KG1 (cell line): ENCODE data around the gene TRAPPC5.

ENCODE experiments used
- DNase-seq: peaks from one replicate; lab custom pipeline; 2025; lab: John Stamatoyannopoulos, UW

TRAPPC5 gene

DNA sequence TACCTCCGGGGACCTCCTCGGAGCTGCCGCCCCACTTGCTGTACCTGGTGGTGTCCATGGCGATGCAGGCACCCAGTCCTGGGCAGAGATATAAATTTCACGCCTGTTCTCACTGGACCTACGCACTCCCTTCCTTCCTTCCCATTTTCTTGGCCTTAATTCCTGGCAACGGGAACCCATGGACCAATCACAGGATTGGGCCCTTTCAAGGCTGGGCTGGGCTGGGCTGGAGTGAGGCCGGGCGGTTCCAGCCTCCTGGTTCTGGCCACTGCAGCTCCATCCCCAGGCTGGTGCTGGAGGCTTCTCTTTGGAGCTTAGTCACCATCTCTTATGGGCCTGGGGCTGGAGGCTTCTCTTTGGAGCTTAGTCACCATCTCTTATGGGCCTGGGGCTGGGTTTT, 51.4 kb downstream of the TRAPPC5 start, which contains the start of gene CLEC4G:
Gene CLEC4G, minus strand, starts transcription at position 66 of the 400 bp plus-strand sequence. Its CDS starts 8 bp downstream, at position 58.
- DNase-seq: no peak

DNA sequence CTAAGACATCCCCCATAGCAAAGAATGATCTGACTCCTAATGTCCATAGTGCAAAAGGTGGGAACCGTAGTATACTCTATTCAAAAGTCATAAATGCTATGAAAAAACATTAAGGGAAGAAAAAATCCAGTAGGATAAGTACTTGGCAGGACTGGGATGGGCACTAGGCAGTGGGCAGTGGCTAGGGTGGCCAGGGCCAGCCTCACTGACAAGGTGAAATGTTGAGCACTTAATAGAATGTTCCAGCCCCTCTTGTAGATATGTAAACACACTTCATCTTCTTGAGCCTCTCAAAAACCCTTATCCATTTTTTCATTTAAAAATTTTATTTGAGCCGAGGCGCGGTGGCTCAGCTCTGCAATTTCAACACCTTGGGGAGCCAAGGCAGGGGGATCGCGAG, 52.7 kb downstream of the TRAPPC5 start:
- DNase-seq: no peak

DNA sequence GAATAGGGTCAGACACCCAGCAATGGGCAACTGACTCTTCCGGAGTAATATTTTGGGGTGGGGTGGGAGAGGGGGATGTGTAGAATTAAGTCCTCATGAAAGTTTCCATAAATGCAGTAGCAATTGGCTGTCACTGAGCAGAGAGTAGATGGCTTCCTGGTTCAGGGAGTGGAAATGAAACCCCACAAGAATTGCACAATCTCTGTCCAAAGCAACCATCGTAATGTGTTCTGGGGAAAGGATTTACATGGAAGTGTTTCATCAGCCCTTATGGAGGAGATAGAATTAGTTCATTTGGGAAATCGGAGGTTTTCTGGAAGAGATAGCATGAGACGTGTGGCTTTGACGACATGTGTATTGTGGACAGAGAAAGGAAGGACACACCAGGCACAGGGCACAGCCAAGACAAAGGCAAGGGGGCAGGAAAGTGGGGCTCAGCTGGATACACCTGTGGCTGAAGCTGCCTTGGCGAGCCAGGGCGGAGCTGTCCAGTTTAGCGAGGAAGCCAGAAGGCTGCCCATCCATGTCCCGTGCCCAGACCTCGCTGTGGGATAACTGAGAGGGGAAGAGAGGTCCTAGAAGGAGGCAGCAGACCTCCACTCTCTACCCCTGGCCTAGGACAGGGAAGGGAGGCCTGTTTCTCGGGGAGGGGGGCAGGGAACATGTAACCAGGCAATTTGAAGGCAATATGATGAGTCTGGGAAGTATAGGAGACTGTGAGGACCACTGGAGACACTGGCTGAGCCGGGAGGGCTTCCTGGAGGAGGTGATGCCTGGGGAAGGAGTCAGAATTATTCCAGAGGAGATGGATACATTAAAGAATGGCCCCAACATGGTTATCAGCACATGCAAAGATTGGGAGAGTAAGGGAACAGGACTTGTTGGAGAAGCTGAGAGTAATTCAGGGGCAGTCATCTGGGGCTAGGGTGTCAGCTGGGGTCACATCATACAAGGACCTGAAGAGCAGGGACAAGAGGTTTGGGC, 53.9 kb downstream of the TRAPPC5 start:
- no peak for DNase-seq

DNA sequence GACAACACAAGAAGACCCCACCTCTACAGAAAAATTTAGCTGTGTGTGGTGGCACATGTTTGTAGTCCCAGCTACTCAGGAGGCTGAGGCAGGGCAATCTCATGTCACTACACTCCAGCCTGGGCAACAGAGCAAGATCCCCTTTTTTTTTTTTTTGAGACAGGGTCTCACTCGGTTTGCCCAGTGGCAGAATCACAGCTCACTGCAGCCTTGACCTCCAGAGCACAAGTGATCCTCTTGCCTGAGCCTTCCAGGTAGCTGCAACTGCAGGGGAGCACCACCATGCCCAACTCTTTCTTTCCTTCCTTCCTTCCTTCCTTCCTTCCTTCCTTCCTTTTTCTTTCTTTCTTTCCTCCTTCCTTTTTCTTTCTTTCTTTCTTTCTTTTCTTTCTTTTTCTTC, 55.5 kb downstream of the TRAPPC5 start:
- no peak for DNase-seq

DNA sequence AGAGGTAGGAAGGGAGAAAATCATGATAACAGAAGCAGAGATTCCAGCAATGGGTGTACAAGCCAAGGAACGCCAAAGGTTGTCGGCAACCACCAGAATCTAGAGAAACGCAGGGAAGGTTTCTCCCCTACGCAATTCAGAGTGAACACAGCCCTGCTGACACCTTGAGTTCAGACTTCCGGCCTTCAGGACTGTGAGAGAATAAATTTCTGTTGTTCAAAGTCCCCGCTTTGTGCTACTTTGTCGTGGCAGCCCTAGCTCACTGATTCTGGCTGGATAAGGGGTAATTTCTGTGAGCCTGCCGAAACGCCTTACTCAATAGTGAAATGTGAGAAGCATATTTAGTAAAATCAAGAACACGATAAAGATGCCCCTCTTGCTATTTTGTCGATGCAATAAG, 56.6 kb downstream of the TRAPPC5 start:
- DNase-seq: no peak
